Astrocyte of the hippocampus (primary cell): ENCODE results near the gene LRRC3B.

ENCODE experiments used
- DNase-seq: peaks from one replicate; pipeline ENCODE4 v3.0.0; 2011; ENCODE audit warnings: low read depth, low spot score

LRRC3B gene

DNA sequence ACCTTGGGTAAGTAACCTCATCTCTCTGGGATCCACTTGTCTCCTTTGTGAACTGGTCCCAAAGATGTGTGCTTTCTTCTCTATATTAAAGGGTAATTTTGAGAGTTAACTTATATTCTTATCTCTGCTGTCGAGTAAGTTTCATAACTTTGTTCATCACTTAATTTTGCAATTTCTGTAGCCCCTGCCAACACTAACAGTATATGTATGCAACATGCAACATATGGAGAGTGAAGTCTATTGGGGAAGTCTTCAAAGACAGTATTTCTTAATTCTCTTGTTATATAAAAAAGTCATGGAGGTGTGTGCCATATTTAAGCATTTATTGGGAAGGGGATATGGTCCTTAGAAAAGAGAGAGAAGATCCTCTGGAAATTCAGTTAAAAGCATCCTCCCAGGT is 85.9 kb downstream of the LRRC3B start:
- DNase-seq: no peak

DNA sequence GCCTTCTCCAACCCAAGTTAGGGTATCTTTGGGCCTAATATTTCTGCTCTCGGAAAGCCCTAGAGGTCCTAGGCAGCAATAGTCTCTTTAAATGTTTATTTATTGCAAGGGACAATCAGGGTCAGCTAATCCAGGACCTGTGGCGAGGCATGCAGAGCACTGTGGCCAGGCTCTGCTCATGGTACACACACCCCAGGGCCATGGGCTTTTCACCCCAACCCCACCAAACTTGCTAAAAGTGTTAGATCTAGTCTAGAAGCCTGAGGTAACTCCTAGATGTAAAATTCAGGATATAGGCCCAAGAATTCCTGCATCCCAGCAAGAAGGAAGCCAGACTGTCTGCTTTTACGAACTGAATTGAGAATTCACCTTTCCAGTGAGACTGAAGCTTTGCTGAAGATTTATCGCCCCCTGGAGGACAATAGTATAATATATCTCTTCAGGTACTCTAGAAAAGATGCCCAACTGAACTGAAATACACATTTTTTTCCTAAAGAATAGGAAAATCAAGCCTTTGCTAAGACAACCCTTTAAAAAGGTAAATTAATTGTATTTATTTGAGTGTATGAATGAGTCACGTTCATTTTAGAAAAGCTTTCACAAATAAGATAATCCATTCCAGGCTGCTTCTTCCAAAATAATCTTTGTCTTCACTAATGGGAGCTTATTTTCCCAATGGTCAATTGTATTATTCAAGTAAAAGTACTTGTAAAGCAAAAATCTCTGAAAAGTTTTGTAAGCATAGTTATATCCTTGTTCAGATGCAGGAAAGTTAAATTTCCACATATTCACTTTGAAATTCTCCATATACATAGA is 89.8 kb downstream of the LRRC3B start:
- peak; percentile 73 for DNase-seq

DNA sequence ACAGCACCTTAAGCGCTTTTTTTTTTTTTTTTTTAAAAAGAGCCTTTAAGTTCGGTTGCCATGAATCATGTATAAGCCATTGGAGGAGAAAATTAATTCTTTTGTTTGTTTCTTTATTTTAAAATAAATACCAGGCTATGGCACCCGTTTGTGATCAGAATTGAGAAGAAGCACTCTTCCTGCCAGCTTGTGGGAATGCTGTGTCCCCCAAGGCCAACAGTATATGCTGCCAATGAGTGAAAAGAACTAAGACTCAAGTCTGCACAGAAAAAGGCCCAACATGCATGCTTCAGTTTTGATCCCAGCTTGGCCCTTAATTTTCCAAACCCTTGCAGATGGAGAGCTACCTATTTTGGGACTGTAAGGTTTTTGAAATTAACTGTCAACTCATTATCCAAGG is 90.5 kb downstream of the LRRC3B start:
- no peak for DNase-seq

DNA sequence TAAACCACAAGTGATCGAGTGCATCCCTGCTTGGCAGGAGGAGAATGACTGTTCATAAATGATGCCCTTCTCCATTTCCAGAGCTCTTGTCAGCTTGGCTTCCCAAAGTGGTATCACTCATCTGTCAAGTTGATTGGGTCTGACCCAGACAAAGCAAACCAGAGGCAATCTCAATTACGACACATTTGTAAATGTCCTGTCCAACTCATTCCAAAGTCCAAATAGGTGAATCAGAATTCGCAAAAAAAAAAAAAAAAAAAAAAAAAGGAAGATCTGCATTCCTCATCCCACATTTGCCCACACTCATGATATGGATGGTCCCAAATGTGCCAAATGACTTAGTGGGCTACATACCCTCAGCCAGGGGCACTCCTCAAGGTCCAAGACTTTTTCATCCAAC is 91.9 kb downstream of the LRRC3B start:
- peak; percentile 6 for DNase-seq

DNA sequence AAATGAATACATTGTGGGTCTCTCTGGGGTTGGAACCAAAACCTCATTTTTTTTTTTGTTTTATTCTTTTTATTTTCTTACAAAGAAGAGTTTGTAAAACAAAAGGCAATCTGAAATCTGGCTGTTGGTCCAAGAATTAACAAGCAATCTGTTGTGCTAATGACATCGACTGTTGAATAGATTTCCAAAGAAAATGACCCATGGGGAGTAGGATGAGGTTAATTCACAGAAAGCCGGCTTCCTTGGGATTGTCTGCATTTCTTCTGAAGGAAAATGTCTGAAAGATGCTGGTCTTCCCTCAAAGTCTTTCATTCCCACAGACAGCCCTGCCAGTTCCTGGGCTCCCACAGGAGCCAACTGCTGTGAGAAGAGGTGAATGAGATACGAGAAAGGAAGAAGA is 92.9 kb downstream of the LRRC3B start:
- DNase-seq: no peak

DNA sequence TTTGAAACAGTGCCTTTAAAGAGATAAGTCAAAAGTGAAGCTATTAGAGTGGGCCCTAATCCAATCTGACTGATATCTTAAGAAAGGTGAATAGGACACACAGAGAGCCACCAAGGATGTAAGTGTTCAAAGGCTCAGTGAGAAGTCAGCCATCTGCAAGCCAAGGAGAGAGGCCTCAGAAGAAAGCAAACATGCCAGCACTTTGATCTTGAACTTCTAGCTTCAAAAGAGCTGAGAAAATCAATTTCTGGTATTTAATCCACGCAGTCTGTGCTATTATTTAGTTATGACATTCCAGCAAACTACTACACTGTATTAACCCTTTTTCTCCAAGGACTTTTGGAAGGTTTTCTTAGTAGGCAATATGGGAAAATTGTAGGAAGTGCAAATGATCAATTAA is 95.7 kb downstream of the LRRC3B start:
- no peak for DNase-seq

DNA sequence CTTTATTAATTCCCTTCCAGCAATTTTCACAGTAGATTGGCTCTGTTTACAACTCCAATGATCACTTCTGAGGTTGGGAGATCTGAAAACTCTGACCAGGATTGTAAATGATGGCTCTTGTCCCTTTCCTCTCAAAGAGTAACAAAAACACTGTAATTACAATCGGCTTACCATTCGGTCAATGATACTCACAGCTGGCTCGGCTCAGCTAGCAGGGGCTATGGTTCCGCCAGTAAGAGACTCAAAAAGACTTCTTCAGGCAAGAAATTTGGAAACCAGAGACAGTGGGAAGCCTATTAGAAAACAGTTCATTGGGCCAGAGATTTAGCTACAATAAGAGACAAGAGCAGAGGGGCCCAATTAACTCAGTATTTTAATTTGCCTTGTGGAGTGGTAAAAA is 96.6 kb downstream of the LRRC3B start:
- peak; percentile 1 for DNase-seq

DNA sequence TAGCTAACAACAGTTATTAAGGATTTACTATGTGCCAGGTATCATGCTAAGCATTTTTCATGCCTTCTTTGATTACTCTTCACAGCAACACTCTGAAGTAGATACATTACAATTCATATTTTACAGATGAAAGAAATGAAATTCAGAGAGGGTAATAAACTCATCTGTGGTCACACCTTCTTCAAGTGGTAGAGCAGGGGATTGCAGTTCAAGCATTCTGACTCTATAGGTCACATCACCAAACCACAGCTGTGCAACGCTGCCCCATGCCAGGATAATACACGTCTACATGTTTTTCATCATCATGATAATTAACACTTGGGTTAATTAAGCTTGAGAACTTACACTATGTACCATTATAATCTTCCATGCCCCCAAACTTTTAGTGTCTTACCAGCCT is 98.5 kb downstream of the LRRC3B start:
- DNase-seq: no peak

DNA sequence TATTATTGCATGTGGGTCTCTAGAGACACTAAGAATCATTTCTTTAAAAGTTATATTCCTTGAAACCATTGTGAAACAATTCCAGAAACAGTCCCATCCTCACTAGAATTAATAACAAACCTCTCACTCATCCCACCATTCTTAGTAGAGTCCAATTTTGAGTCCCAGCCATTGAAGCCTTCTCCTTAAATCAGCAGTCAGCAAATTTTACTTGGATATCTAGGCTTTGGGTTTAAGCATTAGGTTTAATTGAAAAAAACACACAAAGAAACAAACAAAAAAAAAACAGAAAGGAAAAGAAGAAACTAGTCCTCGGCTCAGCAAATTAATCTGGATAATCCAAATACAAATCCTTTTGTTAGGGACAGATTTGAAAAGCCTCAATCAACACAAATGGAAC is 109.3 kb downstream of the LRRC3B start:
- no peak for DNase-seq

DNA sequence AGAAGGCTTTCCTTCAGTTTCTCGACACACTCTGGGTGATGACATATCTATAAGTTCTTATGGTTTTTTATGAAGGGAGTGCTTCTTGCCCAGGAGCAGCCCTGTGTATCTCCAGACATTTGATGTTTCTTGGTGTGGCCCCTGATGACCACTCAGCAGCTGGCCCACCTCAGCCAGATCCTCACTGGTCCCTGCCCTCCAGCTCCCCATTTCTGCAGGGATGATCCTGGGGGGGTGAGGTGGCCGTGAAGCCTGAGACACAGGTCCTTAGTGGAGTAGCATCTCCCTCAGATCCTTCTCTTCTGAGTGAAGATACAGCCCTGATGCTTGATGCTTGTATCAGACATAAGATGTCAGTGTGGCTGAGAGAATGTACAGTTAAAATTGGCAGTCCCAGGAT is 127.7 kb downstream of the LRRC3B start:
- no peak for DNase-seq

DNA sequence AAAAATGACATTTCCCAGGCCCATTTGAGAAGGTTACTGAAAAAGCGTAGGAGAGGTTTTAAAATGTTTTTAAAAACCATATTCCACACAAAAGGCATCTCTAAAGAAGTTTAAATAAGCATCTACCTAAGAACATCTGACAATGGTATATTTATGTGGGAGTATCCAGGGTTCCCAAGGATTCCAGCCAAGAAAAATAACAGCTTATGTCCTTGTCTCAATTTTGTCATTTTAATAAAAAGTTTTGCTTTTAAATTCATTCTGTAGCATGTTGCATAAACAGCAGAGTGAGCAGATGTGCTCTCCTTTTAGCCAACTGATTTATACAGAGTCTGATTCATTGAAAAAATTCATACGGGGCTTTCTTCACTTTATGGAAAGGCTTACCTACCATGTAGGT is 129.9 kb downstream of the LRRC3B start:
- no peak for DNase-seq

DNA sequence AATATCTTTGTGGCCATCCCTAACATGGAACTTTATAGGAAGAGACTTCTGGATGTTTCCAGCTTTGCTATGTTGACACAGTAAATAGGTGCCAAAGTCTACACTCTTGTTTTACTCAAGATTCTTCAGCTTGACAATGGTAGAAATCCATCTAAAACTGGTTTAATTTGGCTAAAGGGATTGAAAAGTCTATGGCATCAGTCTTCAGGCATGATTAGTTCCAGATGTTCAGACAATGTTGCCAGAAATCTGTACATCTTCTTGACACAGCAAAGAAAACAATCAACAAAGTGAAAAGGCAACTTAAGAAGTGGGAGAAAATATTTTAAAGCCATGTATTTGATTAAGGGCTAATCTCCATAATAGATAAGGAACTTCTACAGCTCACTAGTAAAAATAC is 130.5 kb downstream of the LRRC3B start:
- no peak for DNase-seq

DNA sequence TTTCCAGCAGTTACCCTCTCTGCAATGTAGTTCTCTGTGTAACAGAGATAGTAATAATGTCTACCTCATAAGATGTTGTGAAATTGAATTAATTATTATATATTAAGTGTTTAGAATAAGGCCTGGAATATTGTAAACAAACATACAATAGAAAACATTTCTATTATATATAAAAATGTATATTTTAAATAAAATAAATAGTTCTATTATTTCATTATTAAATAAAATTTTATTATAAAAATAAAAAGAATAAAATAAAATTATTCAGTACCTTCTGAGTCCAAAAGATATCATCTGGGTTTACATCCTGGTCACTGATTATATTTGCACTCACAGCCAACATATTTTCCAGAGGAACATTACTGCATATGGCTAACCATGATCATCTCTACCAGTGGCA is 135.4 kb downstream of the LRRC3B start:
- no peak for DNase-seq
